Stimulated activated CD4-positive, alpha-beta T cell treated with anti-CD3 and anti-CD28 coated beads, Interleukin-1b, Interleukin-23, amount 100 ng/mL, for 48 hours (primary cell): ENCODE data around the gene FBXW12.

ENCODE experiments used
- DNase-seq: peaks from one replicate; pipeline ENCODE4 v3.0.0-alpha.2; 2020

The FBXW12 gene

DNA sequence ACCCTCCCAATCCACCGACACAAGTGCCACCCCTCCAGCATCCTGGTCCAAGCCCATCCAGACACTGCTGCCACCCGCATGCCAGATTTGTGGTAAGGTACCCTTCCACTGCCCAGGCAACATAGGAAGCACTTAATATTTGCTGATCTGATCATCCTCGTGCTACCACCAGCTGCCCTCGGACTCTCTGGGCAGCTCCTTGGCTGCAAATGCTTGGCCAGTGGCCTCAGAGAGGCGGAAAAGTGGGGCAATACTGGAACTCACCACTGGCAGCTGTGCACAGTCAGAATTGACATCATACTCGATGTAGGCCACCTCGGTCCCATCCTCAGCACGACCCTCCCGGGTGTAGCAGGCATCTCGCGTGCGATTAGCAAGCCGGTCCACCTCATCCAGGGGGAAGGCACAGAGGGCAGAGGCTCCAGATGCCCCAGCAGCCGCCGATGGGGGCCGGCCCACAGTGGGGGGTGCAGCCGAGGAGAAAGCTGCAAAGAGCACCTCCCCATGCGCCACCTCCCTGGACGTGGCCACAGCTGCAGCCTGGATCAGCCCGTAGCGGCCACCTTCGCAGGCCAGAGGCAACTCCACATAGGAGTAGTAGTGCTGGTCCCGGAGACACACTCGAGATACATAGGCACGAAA, 51.3 kb downstream of the FBXW12 start:
- no peak for DNase-seq

DNA sequence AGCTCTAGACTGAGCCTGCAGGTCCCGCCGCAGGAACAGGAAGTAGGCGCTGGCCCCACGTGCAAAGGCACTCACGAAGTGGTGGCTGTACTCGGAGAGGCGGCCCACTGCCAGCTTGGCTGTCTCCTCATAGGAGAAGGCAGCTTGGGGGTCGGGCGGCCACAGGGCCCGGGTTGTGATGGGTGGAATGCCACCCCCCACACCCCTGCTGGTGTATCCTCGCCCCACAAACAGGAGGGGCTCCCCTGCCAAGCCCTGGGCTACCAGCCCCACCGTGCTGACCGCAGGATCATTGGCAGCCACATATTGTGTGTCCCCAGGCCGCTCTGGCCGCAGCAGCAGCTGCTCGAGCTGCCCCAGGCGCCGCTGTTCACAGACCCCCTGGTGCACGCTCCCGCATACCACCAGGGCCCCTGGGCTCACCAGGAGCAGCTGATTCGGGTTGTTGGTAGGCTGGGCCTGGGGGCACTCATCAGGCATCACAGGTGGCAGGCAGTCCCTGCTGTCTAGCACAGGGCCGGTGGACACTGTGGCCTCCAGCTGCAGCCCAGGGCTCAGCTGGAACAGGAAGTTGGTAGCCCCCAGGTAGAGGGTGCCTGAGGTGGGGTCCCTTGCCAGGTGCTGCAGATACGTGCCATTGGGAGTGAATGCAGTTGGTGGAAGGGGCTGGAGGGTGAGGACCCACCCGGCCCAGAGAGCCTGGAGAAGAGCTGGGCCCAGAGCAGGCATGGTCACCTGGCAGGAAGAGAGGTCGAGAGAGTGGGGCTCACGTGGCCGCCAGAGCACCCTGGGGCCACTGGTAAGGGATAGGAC, 52.1 kb downstream of the FBXW12 start:
- no peak for DNase-seq

DNA sequence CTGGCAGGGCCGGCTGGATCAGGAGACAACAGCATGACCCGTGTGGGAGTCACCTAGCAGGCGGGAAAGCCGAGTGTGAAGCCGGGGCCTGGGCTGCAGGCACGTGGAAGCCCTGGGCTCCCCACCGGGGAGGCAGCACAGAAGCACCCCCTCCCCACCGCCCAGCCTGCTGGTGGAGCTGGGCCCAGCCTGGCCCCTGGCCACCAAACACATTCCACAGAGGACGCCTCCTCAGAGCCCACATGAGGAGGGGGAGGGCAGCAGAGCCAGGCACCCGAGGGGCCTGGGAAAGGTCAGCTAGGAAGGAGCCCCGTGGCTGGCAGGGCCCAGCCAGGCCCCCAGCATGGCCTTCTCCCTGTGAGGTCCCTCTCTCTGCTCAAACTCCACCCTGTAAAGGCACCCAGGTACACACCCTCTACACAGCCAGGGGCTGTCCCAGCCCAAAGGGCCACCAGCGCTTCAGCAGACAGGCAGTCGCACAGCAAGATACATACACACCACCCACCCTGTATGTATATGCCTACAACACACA, 53.3 kb downstream of the FBXW12 start:
- DNase-seq, result no peak

- no peak for DNase-seq
These were observed 54.4 kb downstream of the FBXW12 start for GRCh38 chr3:48426401-48426909.

GRCh38 chr3:48426944-48427629, 55.1 kb downstream of the FBXW12 start:
- DNase-seq, result no peak

GRCh38 chr3:48427630-48427962, 55.6 kb downstream of the FBXW12 start:
- no peak for DNase-seq

DNA sequence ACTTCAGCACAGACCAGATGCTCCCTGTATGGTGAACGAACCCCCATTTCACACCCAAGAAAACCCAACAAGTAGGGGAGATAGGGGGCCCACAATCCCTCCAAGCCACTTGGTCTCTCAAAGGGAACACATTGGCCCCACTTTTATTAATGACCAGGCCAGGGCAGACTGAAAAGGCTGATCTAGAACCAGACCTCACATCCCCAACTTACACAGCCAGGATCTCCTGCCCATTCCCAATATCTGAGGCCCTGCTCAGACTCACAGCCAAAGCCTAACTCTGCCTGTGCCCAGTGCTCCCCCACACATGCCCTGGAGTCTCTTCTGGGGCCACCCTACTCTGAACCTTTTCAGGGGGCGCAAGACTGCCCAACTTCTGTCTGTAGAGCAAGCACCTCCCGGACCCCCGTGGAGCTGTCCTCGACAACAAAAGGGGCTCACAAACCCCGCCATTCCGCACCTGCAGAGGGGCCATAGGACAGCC, 56.1 kb downstream of the FBXW12 start:
- no peak for DNase-seq

DNA sequence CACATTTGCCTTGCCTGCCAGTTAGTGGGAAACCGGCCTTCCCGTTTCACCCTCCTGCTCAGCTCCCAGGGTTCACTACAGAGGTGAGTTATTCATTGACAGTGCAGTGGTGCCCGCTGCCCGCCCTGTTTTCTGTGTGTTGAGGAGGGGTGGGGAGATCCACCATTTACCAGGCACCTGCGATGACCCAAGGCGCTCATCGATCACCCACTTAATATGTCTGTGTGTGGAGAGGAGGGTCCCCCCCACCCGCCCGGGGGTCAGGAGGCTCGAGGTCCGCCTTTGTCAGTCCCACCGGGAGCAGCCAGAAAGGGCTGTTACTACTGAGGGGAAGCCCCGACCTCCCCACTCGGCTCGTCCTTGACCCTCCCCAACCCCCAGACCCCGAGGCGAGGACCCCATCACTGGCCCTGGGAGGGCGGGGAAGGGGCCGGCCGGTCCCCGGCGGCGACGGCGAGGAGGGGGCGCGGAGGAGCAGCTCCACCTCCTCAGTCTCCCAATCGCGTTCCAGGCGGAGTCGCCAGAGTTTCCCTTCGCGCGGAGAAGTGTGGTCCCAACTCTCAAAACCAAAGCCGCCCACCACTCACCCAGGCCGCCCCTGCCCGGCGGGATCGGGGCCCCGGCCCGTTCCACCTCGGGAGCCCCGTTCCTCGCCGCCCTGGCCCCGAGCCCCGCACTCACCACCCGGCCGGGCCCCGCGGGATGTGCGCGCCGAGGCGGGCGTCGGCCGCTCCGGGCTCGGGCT, 56.7 kb downstream of the FBXW12 start:
- no peak for DNase-seq

DNA sequence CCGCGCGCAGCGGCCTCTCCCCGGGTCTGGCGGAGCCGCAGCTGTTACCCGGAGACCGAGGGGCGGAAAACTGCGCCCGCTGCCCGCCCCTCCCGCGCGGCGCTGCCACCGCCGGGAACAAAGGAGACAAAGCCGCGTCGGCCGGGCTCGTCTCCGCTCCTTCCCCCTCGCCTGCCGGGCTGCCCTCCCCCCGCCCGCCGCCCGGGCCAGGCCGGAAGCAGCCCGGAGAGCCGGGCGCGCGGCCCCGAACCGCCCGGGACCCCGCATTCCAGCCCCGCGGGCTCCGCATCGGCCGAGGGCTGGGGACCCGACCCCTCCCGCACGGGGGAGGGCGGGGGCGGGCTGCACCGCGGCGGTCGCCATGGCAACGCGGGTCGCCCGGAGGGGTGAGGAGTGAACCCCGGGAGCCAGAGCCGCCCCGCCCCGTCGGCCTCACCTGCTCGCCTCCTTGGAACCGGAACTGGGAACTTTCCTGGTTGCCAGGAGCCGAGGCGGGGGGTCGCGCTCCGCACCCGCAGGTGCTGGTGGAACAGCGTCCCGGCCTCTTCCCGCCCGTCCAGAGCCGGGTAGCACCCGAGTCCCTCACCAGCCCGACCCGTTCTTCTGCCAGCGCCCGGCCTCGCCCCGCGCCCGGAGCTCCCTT, 57.4 kb downstream of the FBXW12 start:
- DNase-seq, result peak; percentile 43

DNA sequence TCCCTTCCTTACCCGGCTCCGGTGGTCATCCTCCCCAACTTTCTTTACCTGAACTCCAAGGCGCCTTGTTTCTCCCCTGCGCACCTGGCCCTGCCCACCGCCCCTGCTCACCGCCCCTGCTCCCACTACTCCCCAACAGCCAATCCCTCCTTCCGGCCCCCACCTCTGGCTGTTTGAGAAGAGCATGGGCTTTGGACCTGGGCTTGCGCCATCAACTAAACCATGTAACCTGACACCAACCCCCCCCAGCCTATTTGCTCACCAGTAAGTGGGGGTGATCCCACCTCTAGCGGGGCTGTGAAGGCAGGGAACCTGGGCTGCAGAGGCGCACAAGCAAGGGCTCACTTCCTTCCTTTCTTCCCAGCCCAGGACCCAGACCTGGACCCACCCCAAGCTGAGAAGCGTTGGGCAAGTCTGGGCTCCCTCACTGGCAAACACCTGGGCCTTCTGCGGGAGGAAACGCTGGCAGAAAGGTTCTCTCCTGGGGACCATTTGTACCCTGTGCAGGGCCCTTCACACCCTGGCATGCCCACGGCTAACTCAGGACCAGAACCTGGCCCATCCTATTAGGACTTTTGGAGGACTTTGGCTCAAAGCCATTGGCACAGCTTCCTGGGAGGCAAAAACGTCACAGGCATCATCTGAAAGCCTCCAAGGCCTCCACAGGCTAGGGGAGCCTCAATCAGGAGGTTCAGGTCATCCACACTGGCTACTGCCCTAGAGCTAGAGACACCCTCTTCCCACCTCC, 58.1 kb downstream of the FBXW12 start, which contains the start of gene PLXNB1:
TSS of gene PLXNB1 (minus strand) at position 127 of the 748 bp plus-strand sequence. CDS start 5,475 bp downstream, outside the sequence.
- DNase-seq, result no peak

DNA sequence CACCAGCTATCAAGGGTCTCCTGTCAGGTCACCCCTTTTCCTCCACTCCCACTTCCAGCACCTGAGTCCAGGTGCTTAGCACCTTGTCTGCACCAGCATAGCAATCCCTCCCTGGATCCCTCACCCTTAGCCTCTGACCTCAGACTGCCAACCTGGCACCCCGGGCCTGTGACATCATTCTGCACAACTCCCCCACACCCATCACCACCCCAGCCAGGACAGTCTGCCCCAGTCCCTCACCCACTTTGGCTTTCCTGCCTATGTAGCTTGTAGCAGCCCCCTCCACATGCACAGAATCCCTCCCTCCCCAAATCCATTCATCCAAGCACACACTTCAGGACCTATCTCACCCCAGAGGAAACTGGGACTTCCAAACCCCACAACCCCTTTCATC, 58.7 kb downstream of the FBXW12 start:
- DNase-seq, result no peak

DNA sequence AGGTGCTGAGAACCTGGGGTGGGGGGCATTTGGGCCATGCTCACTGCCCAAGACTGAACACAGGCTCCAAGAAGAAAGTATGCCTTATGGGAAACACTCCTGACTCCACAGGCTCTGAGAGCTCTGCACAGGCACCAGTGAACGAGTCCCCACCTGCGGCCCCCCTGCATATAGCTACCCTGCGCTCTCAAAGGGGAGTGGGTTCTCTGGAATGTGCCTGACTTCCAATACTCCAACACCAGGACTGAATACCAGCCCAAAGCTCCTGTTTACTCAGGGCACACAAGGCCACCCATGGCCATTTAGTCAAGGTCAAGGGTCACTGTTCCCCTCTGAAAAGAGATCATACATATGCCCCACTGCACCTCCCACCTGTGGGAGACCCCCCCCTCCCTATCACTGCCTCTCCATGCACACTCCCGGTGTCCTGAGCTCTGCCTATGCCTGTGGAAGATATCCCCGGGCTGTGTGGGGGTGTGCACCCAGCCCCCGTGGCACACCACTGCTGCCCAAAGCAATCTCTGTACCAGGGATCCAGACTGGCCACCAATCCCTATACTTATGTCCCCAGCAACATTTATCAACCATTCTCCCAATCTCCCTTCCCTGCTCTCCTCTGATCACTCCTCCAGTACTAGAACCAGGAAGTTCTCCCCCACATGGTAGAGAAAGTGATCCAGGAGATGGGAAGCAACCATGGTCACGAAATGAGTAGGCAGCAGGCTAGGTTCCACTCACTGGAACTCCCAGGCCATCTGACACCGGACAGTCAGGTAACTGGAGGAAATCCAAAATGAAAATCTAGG, 59.4 kb downstream of the FBXW12 start:
- no peak for DNase-seq

DNA sequence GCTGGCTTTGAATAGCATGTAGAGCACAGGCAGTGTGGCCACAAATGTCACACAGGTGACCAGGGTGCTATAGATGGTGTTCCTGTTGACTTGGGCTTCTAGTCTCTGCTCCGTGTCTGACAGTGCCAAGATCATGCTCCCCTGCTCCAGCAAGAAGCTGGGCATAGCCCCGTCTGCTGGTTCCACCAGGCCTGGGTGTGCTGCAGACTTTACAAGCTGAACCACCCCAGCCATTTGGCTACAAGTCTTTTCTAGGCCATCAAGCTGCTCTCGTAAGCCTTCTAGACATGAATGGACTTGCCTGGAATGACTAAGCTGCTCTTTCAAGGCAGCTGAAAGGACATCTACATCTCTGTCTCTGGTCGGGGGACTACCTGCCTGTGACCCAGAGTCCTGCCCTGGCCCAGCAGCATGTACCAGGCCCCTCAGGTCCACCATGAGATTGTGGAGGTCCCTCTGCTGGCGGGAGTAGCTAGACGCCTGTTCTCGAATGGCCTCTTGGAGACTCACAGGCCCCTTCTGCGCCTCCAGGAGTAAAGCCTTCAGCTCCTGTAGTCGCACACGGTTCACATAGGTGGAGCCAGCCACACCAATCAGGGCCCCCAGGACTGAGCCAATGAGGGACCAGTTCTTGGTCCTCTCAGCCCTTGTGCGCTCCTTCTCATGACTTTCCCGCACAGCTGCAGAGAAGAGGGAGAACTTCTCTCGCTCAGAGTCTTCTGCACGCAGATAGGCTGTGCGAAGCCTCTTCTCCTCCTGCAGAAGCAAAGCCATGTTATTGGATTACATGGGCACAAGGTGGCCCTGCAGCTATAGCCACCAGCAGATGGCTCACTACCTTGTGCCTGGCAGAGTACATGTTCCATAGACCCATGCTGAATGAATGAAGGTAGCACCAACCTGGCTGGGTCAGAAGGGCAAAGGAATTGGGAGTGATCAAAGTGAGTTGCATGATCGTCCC, 60.7 kb downstream of the FBXW12 start:
- no peak for DNase-seq

DNA sequence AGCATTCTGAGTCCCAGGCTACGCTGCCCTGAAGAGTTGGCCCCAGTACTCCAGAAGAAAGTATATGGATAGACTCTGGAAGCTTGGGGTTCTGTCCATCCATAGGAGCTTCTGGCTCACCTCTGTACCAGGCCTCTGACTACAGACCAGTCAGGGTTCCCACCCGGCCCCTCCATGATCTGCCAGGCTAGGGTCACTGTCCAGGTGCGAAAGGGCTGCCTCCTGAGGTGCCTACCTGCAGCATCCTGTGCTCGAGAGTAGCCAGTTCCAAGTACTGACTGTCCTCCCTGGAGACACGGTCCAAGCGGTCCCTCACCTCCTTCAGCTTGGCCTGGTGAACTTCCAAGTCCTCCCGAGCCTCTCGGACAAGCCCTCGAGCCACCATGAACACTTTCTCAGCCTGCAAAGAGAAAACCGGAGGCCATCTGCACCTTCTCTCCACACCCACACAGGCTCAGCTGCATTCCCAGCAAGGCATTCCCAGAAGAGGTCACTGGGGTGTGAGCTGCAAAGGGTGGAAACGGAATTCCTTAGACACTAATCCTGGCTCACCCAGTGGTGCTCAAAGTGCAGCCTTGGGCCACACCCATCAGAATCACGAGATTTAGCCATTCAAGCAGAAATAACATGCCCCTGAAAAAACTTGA, 61.6 kb downstream of the FBXW12 start:
- no peak for DNase-seq

DNA sequence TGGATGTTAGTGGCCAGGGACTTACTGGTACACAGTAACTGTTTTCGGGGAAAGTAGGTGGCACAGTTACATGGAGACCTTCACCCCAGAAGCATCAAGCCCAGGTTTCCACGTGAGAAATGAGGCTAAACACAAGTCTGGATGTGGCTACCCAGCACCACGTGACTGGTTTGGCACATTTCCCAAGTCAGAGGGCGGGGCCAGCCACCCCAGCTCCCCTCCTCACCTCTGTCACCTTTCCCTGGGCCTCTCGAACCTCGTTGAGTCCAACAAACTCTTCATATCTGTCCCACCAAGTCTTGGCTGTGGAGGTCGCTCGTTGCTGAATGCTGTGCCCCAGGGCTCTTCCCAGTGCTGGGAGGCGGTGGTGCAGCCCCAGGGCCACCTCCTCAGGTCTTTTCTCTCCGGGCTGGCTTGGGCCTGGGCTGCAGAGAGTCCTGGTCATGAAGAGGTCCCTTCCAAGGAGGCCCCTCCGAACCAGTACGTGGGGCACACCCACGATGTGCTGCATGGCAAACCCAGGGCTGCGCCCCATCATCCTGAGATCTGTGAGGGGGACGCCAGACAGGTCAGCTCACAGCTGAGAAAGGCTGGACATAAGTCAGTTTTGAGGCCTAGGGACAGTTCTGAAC, 62.7 kb downstream of the FBXW12 start:
- DNase-seq, result no peak

- no peak for DNase-seq
These were observed 63.2 kb downstream of the FBXW12 start for GRCh38 chr3:48435223-48435595.

DNA sequence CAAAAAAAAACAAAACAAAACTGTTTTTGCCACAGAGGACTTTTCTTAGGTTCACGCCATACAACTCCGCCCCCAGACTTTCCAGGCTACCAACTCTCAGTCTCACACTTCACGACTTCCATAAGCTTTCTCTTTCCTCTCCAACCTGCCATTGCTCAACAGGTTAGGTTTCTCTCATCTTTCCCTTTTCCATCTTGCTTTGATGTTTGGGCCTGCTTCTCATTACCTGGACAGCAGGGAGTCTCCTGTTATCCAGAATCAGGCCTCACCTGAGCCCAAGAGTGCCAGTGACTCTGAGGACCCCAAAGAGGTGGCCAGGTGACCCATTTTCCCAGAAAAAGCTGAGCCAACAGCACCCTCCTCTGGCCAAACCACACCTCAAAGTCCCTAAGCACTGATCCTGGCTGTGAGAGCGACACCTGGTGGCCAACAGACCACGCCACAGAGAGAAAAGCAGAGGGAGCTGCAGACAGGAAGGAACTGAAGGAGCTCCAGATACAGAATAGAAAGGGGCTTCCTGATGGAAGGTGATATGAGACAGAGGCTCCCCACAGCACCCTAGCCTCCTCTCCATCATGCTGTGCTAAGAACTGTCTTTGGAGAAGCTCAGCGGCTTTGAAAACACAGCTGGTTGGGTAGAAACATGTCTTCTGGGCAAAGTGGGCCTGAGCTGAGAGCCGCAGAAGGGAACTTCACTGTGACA, 63.9 kb downstream of the FBXW12 start:
- DNase-seq, result peak; percentile 83

DNA sequence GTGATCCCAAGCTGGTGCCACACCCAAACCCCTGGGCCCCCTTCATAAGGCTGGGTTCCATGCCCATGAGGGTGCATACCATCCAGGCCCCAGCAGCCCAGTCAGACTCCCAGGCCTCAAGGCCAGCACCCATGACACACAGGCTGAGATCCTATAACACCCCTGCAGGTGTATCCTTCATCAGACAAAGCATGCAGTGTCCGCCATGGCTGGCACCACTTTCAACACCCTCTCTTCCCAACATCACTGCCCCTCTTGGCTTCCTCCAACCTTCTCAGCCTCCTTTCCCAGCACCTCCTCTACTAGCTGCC, 64.4 kb downstream of the FBXW12 start:
- no peak for DNase-seq
